GM12878 (cell line): ENCODE data around the gene F12. TPM values are rescaled to one million over a fixed set of nuclear protein-coding genes. Genes with fewer than 3 reads are reported as not detected.
A peak's percentile ranks its signal among the peaks of the same experiment; 100 is the strongest.

Experiments used
- ATAC-seq: fragments of 200-7000 bp; cut with Tn5 transposase; 3 replicates; pipeline ENCODE4 v1.9.1; 2020; ENCODE audit warnings: mild to moderate bottlenecking, moderate library complexity
- BruUV-seq: library from RNA; stranded (reverse); fragments of 400-500 nt; replicated peaks from 2 replicates; lab custom pipeline; 2021; lab: Mats Ljungman, UMichigan
- CTCF ChIA-PET: fragments of 300-600 bp; sonication (Branson Sonifier 250); formaldehyde crosslinking; extraction: SDS; loops from one replicate; lab custom pipeline; 2021; ENCODE audit warnings: inconsistent platforms; lab: Yijun Ruan, JAX
- POLR2A ChIA-PET: fragments of 350-600 bp; formaldehyde crosslinking; extraction: SDS; loops from one replicate; lab custom pipeline; 2021; ENCODE audit warnings: inconsistent platforms; lab: Charles Lee
- RAD21 ChIA-PET: fragments of 300-600 bp; sonication (Branson Sonifier 250); formaldehyde crosslinking; loops from one replicate; lab custom pipeline; 2023; ENCODE audit warnings: antibody characterized with exemption; ENCODE audit not compliant: unreplicated experiment; lab: Charles Lee
- SMC1A ChIA-PET: fragments of 300-600 bp; sonication (Branson Sonifier 250); formaldehyde crosslinking; loops from one replicate; lab custom pipeline; 2023; ENCODE audit not compliant: unreplicated experiment, uncharacterized antibody; lab: Charles Lee
- DNase-seq: peaks from one replicate; pipeline ENCODE4 v3.0.0-alpha.2; 2011; ENCODE audit warnings: low read depth, low spot score
- FAIRE-seq: peaks from 3 replicates; lab custom pipeline; 2011; peaks lifted over from hg19 to GRCh38; lab: Jason Lieb, UNC
- H2AFZ ChIP-seq: 2 replicates; pipeline ENCODE4 v1.6.0; 2011; ENCODE audit warnings: low read depth, low read length, control low read depth; ENCODE audit not compliant: control insufficient read depth
- H3K27ac ChIP-seq: 2 replicates; pipeline ENCODE4 v1.5.1; 2011; ENCODE audit warnings: control low read depth; ENCODE audit not compliant: control insufficient read depth, insufficient read depth
- H3K27me3 ChIP-seq, 2 experiments: replicated peaks in 1 of 2; 2 replicates each; pipeline versions ENCODE4 v1.6.0 to v1.6.1; 2011; ENCODE audit warnings: low read length in 1 of 2; ENCODE audit not compliant: control insufficient read depth in 2 of 2, insufficient read depth in 2 of 2
- H3K36me3 ChIP-seq, 2 experiments: 2 replicates each; pipeline ENCODE4 v1.5.1; 2011; ENCODE audit warnings: low read length in 1 of 2; ENCODE audit not compliant: control insufficient read depth in 2 of 2, insufficient read depth in 2 of 2
- H3K4me1 ChIP-seq: 2 replicates; pipeline ENCODE4 v1.6.1; 2011; ENCODE audit warnings: mild to moderate bottlenecking, low read length, moderate library complexity, mixed read lengths; ENCODE audit not compliant: control insufficient read depth, insufficient read depth
- H3K4me2 ChIP-seq: 2 replicates; pipeline ENCODE4 v1.6.0; 2011; ENCODE audit warnings: control low read depth; ENCODE audit not compliant: control insufficient read depth, insufficient read depth
- H3K4me3 ChIP-seq: fragments of 200-600 bp; sonication (generic); 2 replicates; pipeline ENCODE4 v1.5.1; 2016
- H3K79me2 ChIP-seq: 2 replicates; pipeline ENCODE4 v1.6.0; 2011; ENCODE audit warnings: low read length; ENCODE audit not compliant: control insufficient read depth, insufficient read depth
- H3K9ac ChIP-seq: 2 replicates; pipeline ENCODE4 v1.8.0; 2011; ENCODE audit warnings: low read length, control low read depth, mixed read lengths; ENCODE audit not compliant: control insufficient read depth, insufficient read depth
- H3K9me3 ChIP-seq: replicated peaks from 3 replicates; pipeline ENCODE4 v1.5.1; 2011; ENCODE audit warnings: mild to moderate bottlenecking, low read length; ENCODE audit not compliant: control insufficient read depth, insufficient read depth
- H4K20me1 ChIP-seq: 2 replicates; pipeline ENCODE4 v1.6.0; 2011; ENCODE audit not compliant: control insufficient read depth, insufficient read depth
- BACH1 ChIP-seq: fragments of 450-650 bp; IDR thresholded peaks from 2 replicates; pipeline ENCODE4 v1.6.1; 2017; ENCODE audit warnings: mild to moderate bottlenecking, borderline replicate concordance
- CHD1 ChIP-seq: IDR thresholded peaks from 2 replicates; pipeline ENCODE4 v1.6.1; 2012; ENCODE audit warnings: low read depth, low read length, improper control_type of control experiment
- GATAD2B ChIP-seq: fragments of 450-650 bp; conservative IDR thresholded peaks from 2 replicates; pipeline ENCODE4 v1.6.1; 2017; ENCODE audit warnings: low read depth, mild to moderate bottlenecking, moderate library complexity
- HCFC1 ChIP-seq: fragments of 150-350 bp; IDR thresholded peaks from 2 replicates; pipeline ENCODE4 v1.6.1; 2014; ENCODE audit warnings: low read length
- JUNB ChIP-seq: IDR thresholded peaks from 2 replicates; pipeline ENCODE4 v1.6.1; 2016; ENCODE audit warnings: antibody characterized with exemption, mild to moderate bottlenecking
- KLF5 ChIP-seq: fragments of 450-650 bp; IDR thresholded peaks from 2 replicates; pipeline ENCODE4 v1.6.1; 2014; ENCODE audit warnings: mild to moderate bottlenecking; ENCODE audit not compliant: partially characterized antibody
- MYB ChIP-seq: fragments of 150-350 bp; IDR thresholded peaks from 2 replicates; pipeline ENCODE4 v1.6.1; 2014; ENCODE audit warnings: mild to moderate bottlenecking, low read depth, low read length, borderline replicate concordance
- POLR2A ChIP-seq: IDR thresholded peaks from 2 replicates; pipeline ENCODE4 v1.6.1; 2011; ENCODE audit warnings: low read depth, mild to moderate bottlenecking, low read length
- POU2F2 ChIP-seq: IDR thresholded peaks from 3 replicates; pipeline ENCODE4 v1.6.1; 2011; ENCODE audit warnings: low read depth, mild to moderate bottlenecking, low read length, borderline replicate concordance
- RAD51 ChIP-seq: fragments of 450-650 bp; IDR thresholded peaks from 2 replicates; pipeline ENCODE4 v1.6.1; 2016; ENCODE audit warnings: moderate library complexity, mild to moderate bottlenecking, inconsistent platforms
- SREBF1 ChIP-seq: IDR thresholded peaks from 2 replicates; pipeline ENCODE4 v1.6.1; 2012; ENCODE audit warnings: mild to moderate bottlenecking, low read length
- SUPT20H ChIP-seq: IDR thresholded peaks from 2 replicates; pipeline ENCODE4 v1.6.1; 2011; ENCODE audit warnings: low read depth, mild to moderate bottlenecking, low read length, moderate library complexity, borderline replicate concordance; ENCODE audit not compliant: control insufficient read depth
- ZBTB33 ChIP-seq: fragments of 450-650 bp; IDR thresholded peaks from 2 replicates; pipeline ENCODE4 v1.6.1; 2017; ENCODE audit warnings: mild to moderate bottlenecking
- WGBS: methylation state at CpG from one replicate; pipeline ENCODE4 v1.1.6; 2016; ENCODE audit warnings: low lambda C conversion rate; ENCODE audit not compliant: insufficient replicate concordance, insufficient coverage; ENCODE audit errors: missing lambda C conversion rate; 5-methylcytosine and 5-hydroxymethylcytosine counted together
- in situ Hi-C: fragments of 300-500 bp; cut with MboI; formaldehyde crosslinking; loops from 9 replicates; pipeline ENCODE4 v1.14.3; 2018; ENCODE audit warnings: mixed read lengths
- intact Hi-C: fragments of 100-400 bp; cut with micrococcal nuclease; formaldehyde crosslinking; loops from one replicate; pipeline ENCODE4 v1.14.2; 2022; ENCODE audit not compliant: unreplicated experiment
- polyA plus RNA-seq, 11 experiments: library from polyadenylated mRNA; depleted of rRNA in 4 of 11; unstranded in 6 of 11; stranded (reverse) in 5 of 11; fragments of >200 nt; fragmentation: Nextera tagmentation in 4 of 11; fragmentation: Illumina TruSeq in 1 of 11; extraction: Ambion mirVana in 4 of 11; extraction: Trizol in 1 of 11; gene quantifications; 1 replicate in 1 of 11; 2 replicates in 10 of 11; pipeline versions ENCODE4 v1.2.1 to v1.2.3, GENCODE V29; 2011 to 2016; ENCODE audit warnings: inconsistent platforms in 2 of 11, missing spikeins in 2 of 11, low read depth in 1 of 11
- total RNA-seq, 4 experiments: library from RNA; depleted of rRNA in 3 of 4; stranded (reverse); fragments of >200 nt in 3 of 4; fragmentation: Illumina TruSeq in 1 of 4; extraction: Trizol in 1 of 4; gene quantifications; 2 replicates each; pipeline versions ENCODE4 v1.2.1 to v1.2.3, GENCODE V29; 2013 to 2021
- TF ChIP-seq, protein P1 (sequence below): fragments of 450-650 bp; IDR thresholded peaks from 2 replicates; pipeline ENCODE4 v1.6.1; 2016; ENCODE audit warnings: mild to moderate bottlenecking
- TF ChIP-seq, protein P2 (sequence below): fragments of 450-650 bp; IDR thresholded peaks from 2 replicates; pipeline ENCODE4 v1.6.1; 2017; ENCODE audit warnings: mild to moderate bottlenecking, moderate library complexity

The F12 gene
- total and polyA plus RNA-seq, 10 of the 15 experiments (the other 5 are each of a cell fraction or from before 2014, with no cell fraction given), result 0.25 to 11.3 (median 5.5) TPM

DNA sequence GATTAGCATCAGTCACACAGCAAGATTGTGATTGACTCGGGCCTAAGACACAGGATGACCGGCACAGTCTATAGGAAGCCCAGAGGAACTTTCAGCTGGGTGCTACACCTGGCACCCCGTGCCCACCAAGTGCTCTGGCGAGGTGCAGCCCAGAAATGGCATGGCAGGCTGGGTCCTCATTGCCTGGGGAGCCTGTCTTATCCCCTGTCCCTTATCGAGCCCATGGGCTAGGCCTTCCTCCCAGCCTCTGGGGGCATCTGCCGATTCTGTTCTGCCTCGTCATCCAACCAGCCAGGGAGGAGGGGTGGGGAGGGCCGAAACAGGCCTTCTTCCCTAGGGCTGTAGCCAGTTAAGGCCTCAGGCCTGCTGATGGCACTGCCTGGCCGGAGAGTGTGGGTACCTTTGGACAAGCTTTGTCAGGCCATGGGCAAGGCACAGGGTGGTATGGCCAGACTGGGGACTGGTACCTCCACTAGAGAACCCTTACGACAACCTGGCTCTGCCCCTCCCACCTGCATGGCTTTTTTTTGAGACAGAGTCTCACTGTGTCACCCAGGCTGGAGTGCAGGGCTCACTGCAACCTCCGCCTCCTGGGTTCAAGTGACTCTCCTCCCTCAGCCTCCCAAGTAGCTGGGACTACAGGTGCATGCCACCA lies 18.7 kb upstream of the F12 start:
- ChIA-PET SMC1A (interaction anchor here (1.0 to 7.5 kb wide), 9 partner anchors 9 to 80 kb away, joined by 3 to 73 read pairs (median 42); partner anchors contain the start of genes PFN3 and PRR7), RAD21 (interaction anchor here (1.2 to 11.0 kb wide), 5 partner anchors 22 to 38 kb away, joined by 3 to 288 read pairs (median 38); partner anchors contain the start of gene PRR7), POLR2A (interaction anchor here (0.9 to 13.4 kb wide), 13 partner anchors 11 to 127 kb away, joined by 3 to 358 read pairs (median 5); partner anchors contain the start of genes F12, PDLIM7, PFN3 and PRR7), CTCF (interaction anchor here (1.0 to 13.2 kb wide), 9 partner anchors 19 to 110 kb away, joined by 3 to 188 read pairs (median 3); partner anchors contain the start of genes PFN3 and PRR7)
- Histone ChIP-seq H3K4me1 (peaks cover 56% of the 10 kb centered on the region), H3K36me3 (peaks cover 5 to 10% of the 10 kb centered on the region in 2 experiments; a peak in 3 of 4 replicates), H4K20me1 (no peaks in the 10 kb centered on the region), H3K27ac (peak overlapping the region; percentile 94), H3K4me3 (peak overlapping the region; percentile 83), H3K9ac (peak overlapping the region; percentile 93), H3K9me3 (no peaks in the 10 kb centered on the region), H3K27me3 (no peaks in the 10 kb centered on the region), H3K4me2 (peak overlapping the region; percentile 65), H2AFZ (no peak overlapping the region), H3K79me2 (peaks cover 57% of the 10 kb centered on the region)
- intact Hi-C loops (loop anchor here (1.0 to 2.0 kb wide), 2 partner anchors 25 to 27 kb away; no protein-coding TSS in a partner anchor), in situ Hi-C loops (no loop called here)
- 6% methylated on average over 11 of the region's 11 CpGs for WGBS
- no TSS peak for BruUV-seq
- FAIRE-seq, result no peak
- no peak for ATAC-seq
- DNase-seq, result no peak
- TF ChIP-seq, protein P1, sequence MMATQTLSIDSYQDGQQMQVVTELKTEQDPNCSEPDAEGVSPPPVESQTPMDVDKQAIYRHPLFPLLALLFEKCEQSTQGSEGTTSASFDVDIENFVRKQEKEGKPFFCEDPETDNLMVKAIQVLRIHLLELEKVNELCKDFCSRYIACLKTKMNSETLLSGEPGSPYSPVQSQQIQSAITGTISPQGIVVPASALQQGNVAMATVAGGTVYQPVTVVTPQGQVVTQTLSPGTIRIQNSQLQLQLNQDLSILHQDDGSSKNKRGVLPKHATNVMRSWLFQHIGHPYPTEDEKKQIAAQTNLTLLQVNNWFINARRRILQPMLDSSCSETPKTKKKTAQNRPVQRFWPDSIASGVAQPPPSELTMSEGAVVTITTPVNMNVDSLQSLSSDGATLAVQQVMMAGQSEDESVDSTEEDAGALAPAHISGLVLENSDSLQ, result 0 out of 2 replicates have a peak, but pooled peaks have one; percentile 15
- TF ChIP-seq, protein P2, sequence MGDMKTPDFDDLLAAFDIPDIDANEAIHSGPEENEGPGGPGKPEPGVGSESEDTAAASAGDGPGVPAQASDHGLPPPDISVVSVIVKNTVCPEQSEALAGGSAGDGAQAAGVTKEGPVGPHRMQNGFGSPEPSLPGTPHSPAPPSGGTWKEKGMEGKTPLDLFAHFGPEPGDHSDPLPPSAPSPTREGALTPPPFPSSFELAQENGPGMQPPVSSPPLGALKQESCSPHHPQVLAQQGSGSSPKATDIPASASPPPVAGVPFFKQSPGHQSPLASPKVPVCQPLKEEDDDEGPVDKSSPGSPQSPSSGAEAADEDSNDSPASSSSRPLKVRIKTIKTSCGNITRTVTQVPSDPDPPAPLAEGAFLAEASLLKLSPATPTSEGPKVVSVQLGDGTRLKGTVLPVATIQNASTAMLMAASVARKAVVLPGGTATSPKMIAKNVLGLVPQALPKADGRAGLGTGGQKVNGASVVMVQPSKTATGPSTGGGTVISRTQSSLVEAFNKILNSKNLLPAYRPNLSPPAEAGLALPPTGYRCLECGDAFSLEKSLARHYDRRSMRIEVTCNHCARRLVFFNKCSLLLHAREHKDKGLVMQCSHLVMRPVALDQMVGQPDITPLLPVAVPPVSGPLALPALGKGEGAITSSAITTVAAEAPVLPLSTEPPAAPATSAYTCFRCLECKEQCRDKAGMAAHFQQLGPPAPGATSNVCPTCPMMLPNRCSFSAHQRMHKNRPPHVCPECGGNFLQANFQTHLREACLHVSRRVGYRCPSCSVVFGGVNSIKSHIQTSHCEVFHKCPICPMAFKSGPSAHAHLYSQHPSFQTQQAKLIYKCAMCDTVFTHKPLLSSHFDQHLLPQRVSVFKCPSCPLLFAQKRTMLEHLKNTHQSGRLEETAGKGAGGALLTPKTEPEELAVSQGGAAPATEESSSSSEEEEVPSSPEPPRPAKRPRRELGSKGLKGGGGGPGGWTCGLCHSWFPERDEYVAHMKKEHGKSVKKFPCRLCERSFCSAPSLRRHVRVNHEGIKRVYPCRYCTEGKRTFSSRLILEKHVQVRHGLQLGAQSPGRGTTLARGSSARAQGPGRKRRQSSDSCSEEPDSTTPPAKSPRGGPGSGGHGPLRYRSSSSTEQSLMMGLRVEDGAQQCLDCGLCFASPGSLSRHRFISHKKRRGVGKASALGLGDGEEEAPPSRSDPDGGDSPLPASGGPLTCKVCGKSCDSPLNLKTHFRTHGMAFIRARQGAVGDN, result peak; percentile 68
- no peak for TF ChIP-seq SUPT20H
- TF ChIP-seq HCFC1, result no peak; the same call in 1 of the 2 replicates
- no peak for TF ChIP-seq ZBTB33
- peak; percentile 19; the same call in 1 of the 2 replicates for TF ChIP-seq GATAD2B
- TF ChIP-seq POLR2A, result no peak
- TF ChIP-seq POU2F2, result no peak
- no peak for TF ChIP-seq RAD51
- no peak for TF ChIP-seq CHD1
- TF ChIP-seq BACH1, result peak; percentile 64; the same call in 1 of the 2 replicates
- TF ChIP-seq SREBF1, result no peak
- no peak for TF ChIP-seq MYB
- TF ChIP-seq JUNB, result no peak
- TF ChIP-seq KLF5, result no peak
